ENCODE results near the gene RABEP2.

GRCh38 chr16:28879841-28880588 is 45.0 kb downstream of the RABEP2 start:
- TF ChIP-seq CTCF (IDR thresholded peaks at IDR 0.05; ENCODE audit: low read depth, low read length, poor library complexity, severe bottlenecking): no peak
- no peak for TF ChIP-seq EZH2phosphoT487 (IDR thresholded peaks at IDR 0.05; ENCODE audit: borderline replicate concordance, low read length)
